PFSK-1 (cell line): ENCODE data around the gene POMGNT1.

Experiments used
- FOXP2 ChIP-seq: optimal IDR thresholded peaks from 2 replicates; pipeline ENCODE3; 2011; ENCODE audit warnings: borderline replicate concordance, control low read depth, inconsistent platforms; ENCODE audit not compliant: insufficient read depth; ENCODE audit errors: extremely low read length, extremely low read depth
- POLR2AphosphoS5 ChIP-seq: IDR thresholded peaks from 2 replicates; pipeline ENCODE4 v1.6.1; 2012; ENCODE audit warnings: low read depth, mild to moderate bottlenecking, control low read depth, low read length, moderate library complexity
- SIN3A ChIP-seq: IDR thresholded peaks from 2 replicates; pipeline ENCODE4 v1.6.1; 2012; ENCODE audit warnings: mild to moderate bottlenecking, low read length, moderate library complexity, borderline replicate concordance; ENCODE audit not compliant: insufficient read depth
- TAF1 ChIP-seq: IDR thresholded peaks from 2 replicates; pipeline ENCODE4 v1.6.1; 2012; ENCODE audit warnings: low read length, control low read depth, borderline replicate concordance; ENCODE audit not compliant: insufficient read depth
- TF ChIP-seq, protein P1 (sequence below), 2 experiments: IDR thresholded peaks; 2 replicates each; pipeline versions ENCODE4 v1.6.1 to v1.8.0; 2011 to 2012; ENCODE audit warnings: low read depth in 2 of 2, low read length in 2 of 2, control low read depth in 1 of 2, inconsistent platforms in 1 of 2, mild to moderate bottlenecking in 1 of 2, moderate library complexity in 1 of 2; ENCODE audit not compliant: insufficient read depth in 1 of 2

Gene POMGNT1

DNA sequence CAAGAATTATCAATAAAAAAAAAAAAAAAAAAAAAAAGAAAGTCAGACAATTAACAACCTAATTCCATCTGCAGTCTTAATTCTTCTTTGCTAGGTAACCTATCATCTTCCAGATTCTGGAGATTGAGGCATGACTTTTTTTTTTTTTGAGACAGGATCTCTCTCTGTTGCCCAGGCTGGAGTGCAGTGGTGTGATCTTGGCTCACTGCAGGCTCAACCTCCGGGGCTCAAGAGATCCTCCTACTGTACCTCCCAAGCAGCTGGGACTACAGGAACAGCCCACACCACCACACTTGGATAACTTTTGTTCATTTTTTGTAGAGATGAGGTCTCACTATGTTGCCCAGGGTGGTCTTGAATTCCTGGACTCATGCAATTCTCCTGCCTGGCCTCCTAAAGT is 44.7 kb upstream of the POMGNT1 start:
- TF ChIP-seq FOXP2 (no peak), POLR2AphosphoS5 (no peak), SIN3A (no peak), TAF1 (no peak)
- TF ChIP-seq, protein P1, sequence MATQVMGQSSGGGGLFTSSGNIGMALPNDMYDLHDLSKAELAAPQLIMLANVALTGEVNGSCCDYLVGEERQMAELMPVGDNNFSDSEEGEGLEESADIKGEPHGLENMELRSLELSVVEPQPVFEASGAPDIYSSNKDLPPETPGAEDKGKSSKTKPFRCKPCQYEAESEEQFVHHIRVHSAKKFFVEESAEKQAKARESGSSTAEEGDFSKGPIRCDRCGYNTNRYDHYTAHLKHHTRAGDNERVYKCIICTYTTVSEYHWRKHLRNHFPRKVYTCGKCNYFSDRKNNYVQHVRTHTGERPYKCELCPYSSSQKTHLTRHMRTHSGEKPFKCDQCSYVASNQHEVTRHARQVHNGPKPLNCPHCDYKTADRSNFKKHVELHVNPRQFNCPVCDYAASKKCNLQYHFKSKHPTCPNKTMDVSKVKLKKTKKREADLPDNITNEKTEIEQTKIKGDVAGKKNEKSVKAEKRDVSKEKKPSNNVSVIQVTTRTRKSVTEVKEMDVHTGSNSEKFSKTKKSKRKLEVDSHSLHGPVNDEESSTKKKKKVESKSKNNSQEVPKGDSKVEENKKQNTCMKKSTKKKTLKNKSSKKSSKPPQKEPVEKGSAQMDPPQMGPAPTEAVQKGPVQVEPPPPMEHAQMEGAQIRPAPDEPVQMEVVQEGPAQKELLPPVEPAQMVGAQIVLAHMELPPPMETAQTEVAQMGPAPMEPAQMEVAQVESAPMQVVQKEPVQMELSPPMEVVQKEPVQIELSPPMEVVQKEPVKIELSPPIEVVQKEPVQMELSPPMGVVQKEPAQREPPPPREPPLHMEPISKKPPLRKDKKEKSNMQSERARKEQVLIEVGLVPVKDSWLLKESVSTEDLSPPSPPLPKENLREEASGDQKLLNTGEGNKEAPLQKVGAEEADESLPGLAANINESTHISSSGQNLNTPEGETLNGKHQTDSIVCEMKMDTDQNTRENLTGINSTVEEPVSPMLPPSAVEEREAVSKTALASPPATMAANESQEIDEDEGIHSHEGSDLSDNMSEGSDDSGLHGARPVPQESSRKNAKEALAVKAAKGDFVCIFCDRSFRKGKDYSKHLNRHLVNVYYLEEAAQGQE (IDR thresholded peaks at IDR 0.05; ENCODE audit: insufficient read depth in 1 of 2, low read depth in 2 of 2, low read length in 2 of 2), result no peak

GRCh38 chr1:46236882-46237281 is 38.6 kb upstream of the POMGNT1 start:
- TF ChIP-seq, protein P1 (IDR thresholded peaks at IDR 0.05; ENCODE audit: insufficient read depth in 1 of 2, low read depth in 2 of 2, low read length in 2 of 2), result no peak
- TF ChIP-seq FOXP2 (no peak), POLR2AphosphoS5 (no peak), TAF1 (no peak), SIN3A (no peak)

- TF ChIP-seq FOXP2 (no peak), POLR2AphosphoS5 (no peak)
These were observed 26.7 kb upstream of the POMGNT1 start for GRCh38 chr1:46224966-46225365.

DNA sequence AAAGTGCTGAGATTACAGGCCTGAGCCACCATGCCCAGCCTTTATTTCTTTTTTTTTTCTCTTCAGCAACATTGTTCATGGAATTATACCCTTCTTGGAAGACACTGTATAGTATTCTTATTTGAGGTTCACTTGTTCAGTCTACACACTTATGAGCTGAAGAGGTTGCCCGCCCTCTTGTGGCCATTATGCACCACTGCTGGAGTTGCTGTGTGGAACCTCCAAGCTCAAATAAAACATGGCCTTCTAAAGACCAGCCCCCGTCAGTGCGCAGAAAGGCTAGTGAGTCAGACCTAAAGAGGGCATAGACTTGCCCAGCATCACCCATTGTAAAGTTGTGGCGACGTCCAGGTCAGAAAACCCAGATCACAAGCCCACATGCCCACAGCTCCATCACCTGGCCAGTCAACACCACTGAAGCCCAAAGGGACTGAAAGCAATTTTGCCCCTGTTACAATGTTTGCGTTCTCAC is 25.3 kb upstream of the POMGNT1 start:
- no peak for TF ChIP-seq FOXP2
- no peak for TF ChIP-seq SIN3A
- no peak for TF ChIP-seq TAF1
- TF ChIP-seq, protein P1 (IDR thresholded peaks at IDR 0.05; ENCODE audit: insufficient read depth in 1 of 2, low read depth in 2 of 2, low read length in 2 of 2), result no peak
- TF ChIP-seq POLR2AphosphoS5, result no peak

- TF ChIP-seq SIN3A (no peak), POLR2AphosphoS5 (no peak), FOXP2 (no peak), TAF1 (no peak)
- TF ChIP-seq, protein P1 (IDR thresholded peaks at IDR 0.05; ENCODE audit: insufficient read depth in 1 of 2, low read depth in 2 of 2, low read length in 2 of 2), result no peak
These were observed 23.5 kb upstream of the POMGNT1 start for GRCh38 chr1:46221749-46222148.
